Measurements from ENCODE around the gene ERO1B.

DNA sequence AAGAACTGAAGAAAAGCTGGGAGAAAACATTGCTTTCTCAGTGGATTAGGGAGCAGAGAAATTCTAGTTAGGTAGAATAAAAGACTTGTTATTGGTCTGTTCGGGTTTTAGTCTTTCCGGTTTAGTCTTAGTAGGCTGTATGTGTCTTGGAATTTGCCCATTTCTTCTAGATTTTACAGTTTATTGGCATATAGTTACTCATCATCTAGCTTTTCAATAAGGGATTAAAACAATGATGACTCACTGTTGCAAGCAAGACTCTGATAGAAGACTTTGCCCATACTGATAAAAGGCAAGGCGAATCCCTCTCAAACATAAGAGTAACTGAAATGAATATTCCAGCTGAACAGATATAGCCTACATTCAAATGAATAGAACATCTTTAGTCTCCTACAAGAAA is 77.1 kb downstream of the ERO1B start:
- no peak for TF ChIP-seq EZH2 (IDR thresholded peaks at IDR 0.05; ENCODE audit: borderline replicate concordance, low read length)
- TF ChIP-seq, protein P1, sequence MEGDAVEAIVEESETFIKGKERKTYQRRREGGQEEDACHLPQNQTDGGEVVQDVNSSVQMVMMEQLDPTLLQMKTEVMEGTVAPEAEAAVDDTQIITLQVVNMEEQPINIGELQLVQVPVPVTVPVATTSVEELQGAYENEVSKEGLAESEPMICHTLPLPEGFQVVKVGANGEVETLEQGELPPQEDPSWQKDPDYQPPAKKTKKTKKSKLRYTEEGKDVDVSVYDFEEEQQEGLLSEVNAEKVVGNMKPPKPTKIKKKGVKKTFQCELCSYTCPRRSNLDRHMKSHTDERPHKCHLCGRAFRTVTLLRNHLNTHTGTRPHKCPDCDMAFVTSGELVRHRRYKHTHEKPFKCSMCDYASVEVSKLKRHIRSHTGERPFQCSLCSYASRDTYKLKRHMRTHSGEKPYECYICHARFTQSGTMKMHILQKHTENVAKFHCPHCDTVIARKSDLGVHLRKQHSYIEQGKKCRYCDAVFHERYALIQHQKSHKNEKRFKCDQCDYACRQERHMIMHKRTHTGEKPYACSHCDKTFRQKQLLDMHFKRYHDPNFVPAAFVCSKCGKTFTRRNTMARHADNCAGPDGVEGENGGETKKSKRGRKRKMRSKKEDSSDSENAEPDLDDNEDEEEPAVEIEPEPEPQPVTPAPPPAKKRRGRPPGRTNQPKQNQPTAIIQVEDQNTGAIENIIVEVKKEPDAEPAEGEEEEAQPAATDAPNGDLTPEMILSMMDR (IDR thresholded peaks at IDR 0.05; ENCODE audit: low read length) = no peak

Data from OCI-LY1 (cell line).